HEK293T (cell line): ENCODE data around the gene EPHB2.

Experiments used
- ARNT ChIP-seq: fragments of 450-650 bp; IDR thresholded peaks from 2 replicates; pipeline ENCODE4 v1.6.1; 2017; ENCODE audit warnings: mild to moderate bottlenecking
- BHLHE40 ChIP-seq: fragments of 450-650 bp; IDR thresholded peaks from 2 replicates; pipeline ENCODE4 v1.6.1; 2016; ENCODE audit warnings: mild to moderate bottlenecking, moderate library complexity, borderline replicate concordance
- CTBP1 ChIP-seq: fragments of 450-650 bp; IDR thresholded peaks from 2 replicates; pipeline ENCODE4 v1.6.1; 2016; ENCODE audit warnings: borderline replicate concordance
- ELF4 ChIP-seq: fragments of 450-650 bp; IDR thresholded peaks from 2 replicates; pipeline ENCODE4 v1.6.1; 2017; ENCODE audit warnings: antibody characterized with exemption
- FOXA1 ChIP-seq: fragments of 450-650 bp; IDR thresholded peaks from 2 replicates; pipeline ENCODE4 v1.6.1; 2016; ENCODE audit warnings: mild to moderate bottlenecking
- FOXK2 ChIP-seq: fragments of 450-650 bp; IDR thresholded peaks from 2 replicates; pipeline ENCODE4 v1.6.1; 2016; ENCODE audit warnings: mild to moderate bottlenecking
- FOXM1 ChIP-seq: fragments of 450-650 bp; IDR thresholded peaks from 2 replicates; pipeline ENCODE4 v1.6.1; 2017; ENCODE audit warnings: mild to moderate bottlenecking, borderline replicate concordance
- NFRKB ChIP-seq: fragments of 450-650 bp; IDR thresholded peaks from 2 replicates; pipeline ENCODE4 v1.6.1; 2016; ENCODE audit warnings: mild to moderate bottlenecking, moderate library complexity
- PKNOX1 ChIP-seq: fragments of 450-650 bp; IDR thresholded peaks from 2 replicates; pipeline ENCODE4 v1.6.1; 2016
- SP1 ChIP-seq: fragments of 450-650 bp; IDR thresholded peaks from 2 replicates; pipeline ENCODE4 v1.6.1; 2017
- SUZ12 ChIP-seq: fragments of 450-650 bp; IDR thresholded peaks from 2 replicates; pipeline ENCODE4 v1.6.1; 2016; ENCODE audit warnings: mild to moderate bottlenecking
- TARDBP ChIP-seq: fragments of 450-650 bp; IDR thresholded peaks from 2 replicates; pipeline ENCODE4 v1.6.1; 2016
- ZNF384 ChIP-seq: fragments of 450-650 bp; IDR thresholded peaks from 2 replicates; pipeline ENCODE4 v1.6.1; 2016

GRCh38 chr1:22712502-22713271, 2.0 kb downstream of the EPHB2 start:
- TF ChIP-seq SUZ12 (no peak), FOXA1 (no peak), SP1 (no peak), ARNT (no peak), NFRKB (no peak), TARDBP (no peak), ELF4 (no peak), BHLHE40 (no peak), ZNF384 (no peak), FOXM1 (no peak), FOXK2 (no peak), PKNOX1 (no peak), CTBP1 (no peak)
